GM19468 (cell line): ENCODE results near the gene MAST4.

ENCODE experiments used
- ATAC-seq: cut with Tn5 transposase; IDR thresholded peaks from one replicate; pipeline ENCODE4 v1.9.1; 2021; ENCODE audit warnings: mild to moderate bottlenecking, moderate library complexity, moderate number of reproducible peaks; ENCODE audit not compliant: unreplicated experiment; ENCODE audit errors: extremely low read depth

Gene MAST4

GRCh38 chr5:66862020-66862419 lies 265.8 kb downstream of the MAST4 start:
- ATAC-seq: no peak

GRCh38 chr5:66863243-66864170 lies 267.3 kb downstream of the MAST4 start:
- no peak for ATAC-seq

DNA sequence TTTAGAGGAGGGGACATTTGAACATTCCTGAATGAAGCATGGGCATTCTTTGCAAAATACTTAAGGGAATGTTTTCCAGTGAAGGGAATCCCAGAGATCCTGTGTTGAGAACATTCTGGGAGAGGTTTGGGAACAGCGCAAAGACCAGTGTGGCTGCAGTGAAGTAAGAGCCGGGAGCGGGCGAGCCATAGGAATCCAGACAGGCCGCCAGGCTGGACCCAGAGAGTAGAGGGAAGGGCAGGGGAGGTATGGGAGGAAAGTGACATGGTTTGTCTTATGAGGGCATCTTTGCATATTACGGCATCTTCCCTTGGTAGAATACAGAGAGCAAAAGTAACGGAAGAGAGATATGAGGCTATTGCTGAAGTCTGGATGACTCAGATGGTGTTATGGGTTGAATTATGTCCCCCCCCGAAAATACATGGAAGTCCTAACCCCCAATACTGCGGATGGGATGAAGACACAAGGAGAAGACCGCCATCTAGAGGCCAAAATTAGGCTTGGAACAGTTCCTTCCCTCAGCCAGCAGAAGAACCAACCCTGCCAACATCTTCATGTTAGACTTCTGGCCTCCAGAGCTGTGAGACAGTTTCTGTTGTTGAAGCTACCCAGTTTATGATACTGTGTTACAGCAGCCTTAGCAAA lies 268.2 kb downstream of the MAST4 start:
- no peak for ATAC-seq

DNA sequence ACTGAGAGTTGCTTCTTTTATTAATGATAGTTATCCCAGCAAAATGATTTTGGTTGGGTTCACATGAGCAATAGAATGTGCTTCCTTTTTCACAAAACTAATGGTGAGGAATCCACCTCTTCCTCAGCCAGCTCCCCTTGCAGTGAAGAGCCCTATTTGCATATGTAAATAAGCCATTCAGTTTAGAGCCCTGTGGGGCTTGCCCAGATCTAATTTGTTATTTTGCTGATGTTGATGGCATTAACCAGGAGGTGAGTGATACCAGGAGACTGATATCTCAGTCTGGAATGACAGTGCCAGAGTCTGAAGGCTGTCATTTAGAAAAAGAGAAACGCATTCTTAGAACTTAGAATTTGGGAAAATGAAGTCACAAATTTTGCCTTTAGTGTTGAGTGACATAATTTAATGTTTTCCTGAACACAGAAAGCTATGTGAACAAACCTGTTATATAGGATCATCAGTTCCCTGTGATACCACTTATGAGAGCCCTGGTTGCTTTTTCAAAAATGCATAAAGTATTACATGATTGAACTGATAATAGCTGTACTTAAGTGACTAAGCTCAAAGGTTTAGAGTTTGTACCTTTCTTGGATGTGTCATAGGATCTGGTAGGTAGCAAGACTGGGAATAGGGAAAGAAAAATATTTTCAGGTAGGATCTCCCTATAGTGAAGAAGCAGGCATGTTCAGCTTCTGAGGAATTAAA lies 271.6 kb downstream of the MAST4 start:
- no peak for ATAC-seq

DNA sequence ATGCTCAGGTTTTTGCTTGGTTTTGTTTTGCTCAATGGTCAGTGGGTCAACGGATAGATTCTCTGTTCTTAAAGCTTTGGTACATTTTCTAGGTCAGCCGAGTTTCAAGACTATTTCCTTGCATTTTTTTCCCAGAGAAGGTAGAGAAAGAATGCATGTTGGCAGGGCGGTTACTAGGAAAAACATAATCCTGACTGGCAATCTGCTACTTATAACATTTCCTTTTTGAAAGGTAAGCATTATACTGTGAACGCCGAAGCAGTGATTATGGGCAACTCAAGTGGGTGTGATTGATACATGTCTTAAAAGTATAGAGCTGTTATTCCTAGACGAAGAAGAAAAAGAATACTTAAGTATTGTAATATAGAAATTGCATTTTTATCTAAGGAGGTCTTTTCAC lies 273.2 kb downstream of the MAST4 start:
- no peak for ATAC-seq

- no peak for ATAC-seq
These were observed 274.5 kb downstream of the MAST4 start for GRCh38 chr5:66870708-66871107.

- ATAC-seq: no peak
These were observed 275.5 kb downstream of the MAST4 start for GRCh38 chr5:66871651-66872050.

GRCh38 chr5:66872736-66873331 lies 276.6 kb downstream of the MAST4 start:
- no peak for ATAC-seq

DNA sequence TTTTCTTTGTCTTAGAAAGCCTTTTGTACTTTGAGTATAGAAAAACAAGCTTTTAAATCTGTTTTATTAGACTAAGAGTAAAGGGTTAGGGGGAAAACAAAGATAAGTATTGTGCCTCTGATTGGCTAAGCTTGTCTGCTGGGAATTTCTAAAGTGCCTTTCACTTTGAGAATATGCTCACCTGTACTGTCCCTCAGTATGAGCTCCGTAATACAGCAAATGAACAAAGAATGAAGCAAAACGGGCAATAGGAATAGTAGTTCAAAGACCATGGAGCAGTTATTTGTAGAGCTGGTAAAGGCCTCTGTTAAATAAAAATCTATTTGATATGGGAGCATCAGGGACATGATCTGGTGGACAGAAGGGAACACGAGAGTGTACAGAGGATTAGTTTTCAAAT lies 277.8 kb downstream of the MAST4 start:
- ATAC-seq: no peak

- ATAC-seq: no peak
These were observed 279.1 kb downstream of the MAST4 start for GRCh38 chr5:66875315-66875714.

- no peak for ATAC-seq
These were observed 280.1 kb downstream of the MAST4 start for GRCh38 chr5:66876266-66876807.

DNA sequence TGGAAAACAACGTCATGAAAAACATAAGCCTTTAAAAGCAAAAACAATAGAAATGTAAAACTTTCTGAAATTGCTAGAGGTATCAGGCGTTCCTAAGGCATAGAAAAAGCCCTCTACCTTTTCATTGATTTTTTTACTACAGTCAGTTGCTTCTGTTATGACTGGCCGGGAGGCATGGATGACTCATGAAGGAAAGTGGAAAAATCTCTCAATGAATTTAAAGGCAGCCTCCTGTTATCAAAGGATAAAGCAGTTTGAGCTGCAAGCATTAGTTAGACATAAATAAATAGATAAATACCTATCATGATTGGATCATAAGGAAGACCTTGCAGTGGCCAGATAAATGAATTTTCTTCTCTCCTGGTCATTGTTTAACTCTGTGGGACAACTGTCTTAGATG lies 281.6 kb downstream of the MAST4 start:
- ATAC-seq: no peak

DNA sequence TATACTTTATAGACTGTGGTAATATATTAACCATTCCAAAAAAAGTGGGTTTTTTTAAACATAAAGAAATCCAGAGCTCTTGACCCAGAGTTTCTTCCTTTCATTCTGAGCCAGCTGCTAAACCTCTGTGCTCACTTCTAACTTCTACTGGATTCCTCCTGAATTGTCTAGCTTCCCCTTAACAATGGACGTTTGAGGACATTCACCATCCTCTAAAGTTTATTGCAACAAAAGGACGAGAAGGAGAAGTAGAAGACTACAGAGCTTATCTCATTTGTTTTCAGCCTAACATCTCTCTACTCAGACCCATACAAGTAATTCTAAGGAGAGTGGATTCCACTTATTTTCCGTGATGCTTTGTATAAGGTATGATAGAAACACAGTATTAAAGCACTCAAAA lies 284.2 kb downstream of the MAST4 start:
- no peak for ATAC-seq

- no peak for ATAC-seq
These were observed 285.4 kb downstream of the MAST4 start for GRCh38 chr5:66881480-66882161.

DNA sequence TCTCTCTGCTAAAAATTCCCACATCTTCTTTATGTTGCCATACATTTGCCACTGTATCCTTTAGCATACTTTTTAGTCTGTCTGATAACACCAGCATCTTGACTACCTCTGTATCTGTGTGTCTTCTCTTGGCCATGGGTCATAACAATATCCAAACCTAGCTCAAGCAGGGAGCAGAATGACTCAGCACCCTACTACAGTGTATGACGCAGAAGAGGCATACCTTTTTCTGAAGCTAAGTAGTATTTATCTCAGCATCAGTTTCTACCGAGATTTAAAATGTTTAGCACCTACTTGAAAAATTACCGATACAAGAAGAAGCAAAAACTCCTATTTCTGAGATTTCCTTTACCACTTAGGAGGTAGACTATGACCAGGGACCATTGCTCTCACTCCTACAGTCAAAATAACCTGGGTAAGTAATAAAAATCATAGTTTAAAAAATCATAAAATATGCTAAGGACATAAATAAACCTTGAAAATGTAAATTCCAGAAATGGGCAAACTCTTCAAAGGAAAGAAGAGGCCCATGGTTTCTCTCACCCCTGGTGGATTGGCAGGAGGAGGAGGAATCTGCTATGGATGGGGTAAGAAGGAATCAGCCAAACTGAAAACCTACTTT lies 286.5 kb downstream of the MAST4 start:
- no peak for ATAC-seq

DNA sequence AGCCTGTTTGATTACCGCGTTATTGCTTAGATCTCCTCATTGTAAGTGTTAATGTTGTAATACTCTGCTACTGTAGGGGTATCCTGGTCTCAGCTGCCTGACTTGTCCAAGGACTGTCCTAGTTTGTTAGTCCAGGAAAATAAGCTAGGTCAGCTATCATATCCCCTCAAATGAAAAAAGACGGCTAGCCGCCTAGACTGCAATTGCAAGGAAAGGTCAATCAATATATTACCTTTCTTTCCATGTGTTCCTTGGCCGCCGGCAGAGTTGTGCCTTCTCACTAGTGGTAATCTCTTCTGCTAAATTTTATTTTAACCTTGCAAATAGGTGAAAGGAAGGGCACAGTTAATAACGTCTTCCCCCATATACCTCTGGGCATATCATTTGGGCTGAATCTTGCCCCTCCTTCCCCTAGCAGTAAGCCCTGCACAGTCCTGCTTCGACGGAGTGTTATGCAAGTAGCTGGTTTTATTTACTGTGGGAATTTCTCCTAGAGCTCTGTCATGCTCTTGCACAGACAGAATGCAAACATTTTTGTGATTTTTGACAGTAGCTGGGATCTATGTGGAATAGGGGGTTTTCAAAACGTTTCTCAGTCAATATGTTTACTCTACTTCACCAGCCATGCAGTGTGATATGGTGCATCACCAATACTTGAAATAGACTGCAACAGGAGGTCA lies 288.5 kb downstream of the MAST4 start:
- no peak for ATAC-seq

- no peak for ATAC-seq
These were observed 290.7 kb downstream of the MAST4 start for GRCh38 chr5:66886941-66887340.

GRCh38 chr5:66888613-66889012 lies 292.4 kb downstream of the MAST4 start:
- no peak for ATAC-seq

- no peak for ATAC-seq
These were observed 292.9 kb downstream of the MAST4 start for GRCh38 chr5:66889056-66889455.
